Upper lobe of left lung (tissue), 6 donors: ENCODE data around the gene SLC29A3. TPM values are rescaled to one million over a fixed set of nuclear protein-coding genes. Genes with fewer than 3 reads are reported as not detected.

Experiments
- ATAC-seq, 2 donors: fragments of 200-7000 bp; cut with Tn5 transposase; one replicate each; pipeline ENCODE4 v1.9.1; 2022; ENCODE audit warnings: mild to moderate bottlenecking in 2 of 2, moderate library complexity in 2 of 2; ENCODE audit not compliant: low FRiP score in 2 of 2
- DNase-seq, 2 donors: peaks; one replicate each; pipeline ENCODE4 v3.0.0-alpha.2; 2019 to 2020
- H3K27ac ChIP-seq, 4 donors: fragments of 200-600 bp; sonication (generic); one replicate each; pipeline ENCODE4 v1.5.1; 2016 to 2019
- H3K27me3 ChIP-seq, 4 donors: fragments of 200-600 bp; sonication (generic); one replicate each; pipeline ENCODE4 v1.5.1; 2017 to 2019
- H3K36me3 ChIP-seq, 4 donors: fragments of 200-600 bp; sonication (generic); one replicate each; pipeline ENCODE4 v1.5.1; 2016 to 2019
- H3K4me1 ChIP-seq, 4 donors: fragments of 200-600 bp; sonication (generic); one replicate each; pipeline ENCODE4 v1.5.1; 2018 to 2019
- H3K4me3 ChIP-seq, 4 donors: fragments of 200-600 bp; sonication (generic); one replicate each; pipeline ENCODE4 v1.5.1; 2017 to 2019; ENCODE audit warnings: mild to moderate bottlenecking in 2 of 4, moderate library complexity in 1 of 4
- H3K9me3 ChIP-seq, 4 donors: fragments of 200-600 bp; sonication (generic); one replicate each; pipeline ENCODE4 v1.5.1; 2018 to 2019
- EP300 ChIP-seq, 4 donors: sonication (generic); formaldehyde crosslinking; IDR thresholded peaks; one replicate each; pipeline ENCODE4 v1.5.1; 2017; ENCODE audit warnings: antibody characterized with exemption in 4 of 4, control low read depth in 2 of 4
- POLR2A ChIP-seq, 4 donors: fragments of 450-650 bp; IDR thresholded peaks; one replicate each; pipeline ENCODE4 v1.5.1; 2016 to 2017; ENCODE audit warnings: antibody characterized with exemption in 4 of 4, mild to moderate bottlenecking in 2 of 4
- POLR2AphosphoS5 ChIP-seq, 2 donors: sonication (generic); formaldehyde crosslinking; IDR thresholded peaks; one replicate each; pipeline ENCODE4 v1.5.1; 2017; ENCODE audit warnings: antibody characterized with exemption in 2 of 2
- WGBS, 2 donors: methylation state at CpG; one replicate each; pipeline ENCODE4 v1.1.5; 2017 to 2018; 5-methylcytosine and 5-hydroxymethylcytosine counted together
- total RNA-seq, 6 donors: library from RNA; depleted of rRNA in 4 of 6; stranded (reverse); fragments of >200 nt in 4 of 6; gene quantifications; one replicate each; pipeline versions ENCODE4 v1.1.0 to v1.2.1, GENCODE V29; 2016 to 2021
- TF ChIP-seq, protein P1 (sequence below), 6 experiments: fragments of 450-650 bp in 4 of 6; fragments of 200-600 bp in 2 of 6; sonication (generic) in 2 of 6; IDR thresholded peaks; one replicate each; pipeline ENCODE4 v1.5.1; 2016 to 2019; ENCODE audit warnings: antibody characterized with exemption in 6 of 6
- donor health status: DM: no; HTN: no; CAD: no; lungs with moderate emphysema.
- donor health status: DM: no; HTN: yes; CAD: no; lungs with severe emphysema.

The SLC29A3 gene
- 10 to 100 TPM in 2 of 6 donors, 1 to 10 TPM in 4; 6.7 to 17.0 (median 9.2) TPM for total RNA-seq

DNA sequence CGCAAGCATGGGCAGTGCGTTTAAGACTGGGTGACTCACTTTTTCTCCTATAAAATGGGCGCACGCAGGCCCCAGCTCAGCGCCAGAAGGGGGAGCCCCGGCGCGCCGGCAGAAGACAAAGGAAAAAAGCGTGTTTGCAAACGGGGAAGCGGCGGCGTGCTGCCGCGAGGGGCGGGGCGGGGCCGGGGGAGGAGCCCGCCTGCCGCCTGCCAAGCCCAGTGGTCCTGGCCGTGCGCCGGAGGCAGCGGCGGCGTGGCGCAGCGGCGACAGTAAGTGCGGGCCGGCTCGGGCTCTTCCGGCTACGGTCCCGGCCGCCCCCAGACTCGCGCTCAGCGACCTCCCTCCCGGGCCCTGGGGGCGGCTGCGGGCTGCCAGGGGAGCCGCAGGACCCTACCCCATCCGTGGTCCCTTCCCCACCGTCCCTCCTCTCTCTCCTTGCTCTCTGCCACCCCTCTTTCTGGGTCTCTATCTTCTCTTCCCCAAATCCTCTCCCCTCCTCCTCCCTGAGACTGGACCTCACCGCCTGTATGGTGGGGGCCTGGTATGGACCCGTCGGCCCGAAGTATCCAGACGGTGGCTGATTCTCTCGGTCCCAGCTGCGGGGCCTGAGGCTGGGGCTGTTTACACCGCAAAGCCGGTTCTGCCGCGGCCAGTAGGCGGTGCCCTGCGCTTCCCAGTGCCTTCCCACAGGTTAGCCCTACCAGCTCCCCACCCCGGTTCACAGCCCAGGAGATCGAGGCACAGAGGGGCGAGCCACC is at the start of gene SLC29A3:
Gene SLC29A3 (plus strand): TSS at position 218 of the 758 bp plus-strand sequence. CDS start 51 bp downstream, at position 269.
- TF ChIP-seq, protein P1, sequence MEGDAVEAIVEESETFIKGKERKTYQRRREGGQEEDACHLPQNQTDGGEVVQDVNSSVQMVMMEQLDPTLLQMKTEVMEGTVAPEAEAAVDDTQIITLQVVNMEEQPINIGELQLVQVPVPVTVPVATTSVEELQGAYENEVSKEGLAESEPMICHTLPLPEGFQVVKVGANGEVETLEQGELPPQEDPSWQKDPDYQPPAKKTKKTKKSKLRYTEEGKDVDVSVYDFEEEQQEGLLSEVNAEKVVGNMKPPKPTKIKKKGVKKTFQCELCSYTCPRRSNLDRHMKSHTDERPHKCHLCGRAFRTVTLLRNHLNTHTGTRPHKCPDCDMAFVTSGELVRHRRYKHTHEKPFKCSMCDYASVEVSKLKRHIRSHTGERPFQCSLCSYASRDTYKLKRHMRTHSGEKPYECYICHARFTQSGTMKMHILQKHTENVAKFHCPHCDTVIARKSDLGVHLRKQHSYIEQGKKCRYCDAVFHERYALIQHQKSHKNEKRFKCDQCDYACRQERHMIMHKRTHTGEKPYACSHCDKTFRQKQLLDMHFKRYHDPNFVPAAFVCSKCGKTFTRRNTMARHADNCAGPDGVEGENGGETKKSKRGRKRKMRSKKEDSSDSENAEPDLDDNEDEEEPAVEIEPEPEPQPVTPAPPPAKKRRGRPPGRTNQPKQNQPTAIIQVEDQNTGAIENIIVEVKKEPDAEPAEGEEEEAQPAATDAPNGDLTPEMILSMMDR (IDR thresholded peaks at IDR 0.05) = peak; percentile 34 to 78 (median 66)
- TF ChIP-seq EP300 (IDR thresholded peaks at IDR 0.05) (no peak), POLR2AphosphoS5 (IDR thresholded peaks at IDR 0.05) (peak; percentile 16 to 57), POLR2A (IDR thresholded peaks at IDR 0.05) (peak in 2 of 4 donors; percentile 65 to 87)
- no peaks in the 10 kb centered on the region for H3K9me3 ChIP-seq
- H3K27ac ChIP-seq = peak within 1 kb of the TSS; percentile 70 to 86 (median 82)
- WGBS, 2 donors = 0 to 1% methylated on average over 30 to 35 of the region's 62 CpGs
- DNase-seq (peak; percentile 86 to 96), ATAC-seq (peak; percentile 82 to 93)
- H3K27me3 ChIP-seq = no peaks in the 10 kb centered on the region
- H3K4me1 ChIP-seq = peaks cover 18 to 42% (median 27%) of the 10 kb centered on the region in 4 donors
- H3K4me3 ChIP-seq = peak within 1 kb of the TSS; percentile 64 to 85 (median 76)
- peaks cover 0 to 14% (median 5%) of the 10 kb centered on the region in 4 donors for H3K36me3 ChIP-seq

DNA sequence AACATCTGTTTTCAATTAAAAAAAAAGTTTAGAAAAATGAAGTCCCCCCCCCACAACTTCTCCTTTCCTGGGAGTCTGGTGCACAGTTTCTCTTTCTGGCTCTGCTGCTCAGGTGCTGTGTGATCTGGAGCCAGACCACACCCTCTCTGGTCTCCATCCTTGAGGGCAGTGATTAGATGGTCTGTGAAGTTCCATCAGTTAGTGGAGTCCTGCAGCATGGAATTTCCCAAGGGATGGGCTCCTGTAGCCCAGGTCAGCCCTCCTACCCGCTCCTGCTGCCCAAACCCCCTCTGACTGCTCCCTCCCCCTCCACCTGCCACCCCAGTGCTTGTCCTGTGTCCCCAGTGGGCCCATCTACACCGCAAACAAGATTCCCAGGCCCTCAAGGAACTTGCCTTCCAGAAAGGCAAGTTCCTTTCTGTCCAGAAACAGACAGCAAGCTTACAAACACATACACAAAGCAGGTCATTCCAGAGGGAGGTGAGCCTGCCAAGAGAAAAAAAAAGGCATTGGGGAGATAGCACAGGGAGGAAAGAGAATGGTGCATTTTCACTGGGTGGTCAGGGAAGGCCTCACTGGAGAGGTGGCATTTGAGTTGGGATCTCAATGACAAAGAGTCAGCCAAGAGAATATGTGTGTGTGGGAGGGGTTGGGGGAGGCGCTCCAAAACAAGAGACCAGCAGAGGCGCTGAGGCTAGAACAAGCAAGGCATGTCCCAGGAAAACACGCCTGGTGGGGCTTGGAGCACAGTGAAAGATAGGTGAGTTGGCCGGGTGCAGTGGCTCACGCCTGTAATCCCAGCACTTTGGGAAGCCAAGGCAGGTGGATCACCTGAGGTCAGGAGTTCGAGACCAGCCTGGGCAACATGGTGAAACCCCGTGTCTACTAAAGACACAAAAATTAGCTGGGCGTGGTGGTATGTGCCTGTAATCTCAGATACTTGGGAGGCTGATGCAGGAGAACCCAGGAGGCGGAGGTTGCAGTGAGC is 49.5 kb upstream of the SLC29A3 start:
- Histone ChIP-seq H3K36me3 (no peaks in the 10 kb centered on the region), H3K4me3 (no peak overlapping the region), H3K27ac (no peak overlapping the region), H3K27me3 (no peaks in the 10 kb centered on the region), H3K4me1 (peaks cover 12 to 38% (median 18%) of the 10 kb centered on the region in 4 donors), H3K9me3 (no peaks in the 10 kb centered on the region)
- no peak for DNase-seq
- 73 to 83% methylated on average over 11 of the region's 11 CpGs for WGBS, 2 donors
- no peak for ATAC-seq
- TF ChIP-seq POLR2A (IDR thresholded peaks at IDR 0.05) (no peak), POLR2AphosphoS5 (IDR thresholded peaks at IDR 0.05) (no peak), EP300 (IDR thresholded peaks at IDR 0.05) (no peak)
- TF ChIP-seq, protein P1 (IDR thresholded peaks at IDR 0.05) = no peak

DNA sequence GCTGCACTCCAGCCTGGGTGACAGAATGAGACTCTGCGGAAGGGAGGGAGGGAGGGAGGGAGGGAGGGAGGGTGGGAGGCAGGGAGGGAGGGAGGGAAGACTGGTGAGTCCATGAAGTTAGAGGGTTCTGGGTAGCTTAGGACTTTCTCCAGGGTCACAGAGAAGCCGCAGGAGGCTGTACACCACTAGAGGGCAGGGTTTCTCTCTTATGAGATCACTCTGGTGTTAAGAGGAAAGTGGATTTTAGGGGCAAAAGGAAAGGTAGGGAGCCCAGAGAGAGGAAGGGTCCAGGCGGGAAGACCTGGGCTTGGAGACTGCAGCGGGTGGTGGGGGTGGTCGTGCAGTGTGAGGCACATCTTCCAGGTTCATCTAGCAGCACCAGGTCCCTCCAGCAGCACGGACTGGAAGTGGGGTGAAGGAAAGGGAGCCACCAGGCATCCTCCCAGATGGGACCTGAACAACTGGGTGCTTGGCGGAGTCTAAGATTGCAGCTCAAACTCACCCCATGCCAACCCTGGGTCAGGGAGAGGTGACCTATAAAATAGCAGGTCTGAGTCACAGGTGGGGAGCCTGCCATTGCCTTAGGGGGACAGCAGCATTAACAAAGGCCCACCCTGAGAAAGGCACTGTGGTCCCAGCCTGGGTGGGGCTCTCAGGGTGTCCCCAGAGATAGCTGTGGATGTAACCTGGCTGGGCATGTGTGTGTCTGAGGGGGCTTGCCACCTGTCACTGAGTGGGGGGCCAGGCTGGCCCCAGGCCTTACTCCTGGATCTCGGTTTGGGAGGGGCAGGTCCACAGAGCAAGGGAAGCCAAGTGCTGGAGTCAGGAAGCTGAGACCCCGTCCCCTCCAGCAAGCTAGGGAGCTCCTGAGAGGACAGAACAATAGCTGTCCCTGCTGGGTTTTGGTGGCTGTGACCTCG is 48.5 kb upstream of the SLC29A3 start:
- Histone ChIP-seq H3K27ac (no peak overlapping the region), H3K4me3 (no peak overlapping the region), H3K9me3 (no peaks in the 10 kb centered on the region), H3K4me1 (peaks cover 15 to 32% (median 25%) of the 10 kb centered on the region in 4 donors), H3K27me3 (no peaks in the 10 kb centered on the region), H3K36me3 (no peaks in the 10 kb centered on the region)
- WGBS, 2 donors = 50 to 57% methylated on average over 8 to 10 of the region's 10 CpGs
- DNase-seq (peak in 1 of 2 donors; percentile 40), ATAC-seq (peak in 1 of 2 donors; percentile 61)
- no peak for TF ChIP-seq POLR2AphosphoS5 (IDR thresholded peaks at IDR 0.05)
- TF ChIP-seq, protein P1 (IDR thresholded peaks at IDR 0.05) = peak in 5 of 6 experiments; percentile 23 to 62 (median 40)

DNA sequence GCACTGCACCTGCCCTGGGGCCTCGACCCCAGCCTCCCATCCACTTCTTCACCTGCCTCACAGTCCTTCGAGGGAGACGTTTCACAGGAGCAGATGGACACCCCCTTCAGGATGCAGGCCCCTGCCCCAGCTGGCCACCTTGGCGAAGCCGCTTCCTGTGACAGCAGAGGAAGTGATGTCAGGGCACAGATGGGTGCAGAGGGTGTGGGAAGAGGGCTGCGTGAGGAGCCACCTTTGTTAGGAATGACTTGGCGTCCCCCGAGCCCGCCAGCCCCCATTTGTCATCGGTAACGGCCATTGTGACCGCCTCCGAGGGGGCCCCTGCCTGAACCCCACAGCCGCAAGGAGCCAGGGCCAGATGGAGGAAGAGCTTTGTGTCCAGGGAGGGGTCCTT is 47.4 kb upstream of the SLC29A3 start:
- Histone ChIP-seq H3K4me3 (no peak overlapping the region), H3K36me3 (no peaks in the 10 kb centered on the region), H3K4me1 (peaks cover 10 to 24% (median 17%) of the 10 kb centered on the region in 4 donors), H3K9me3 (no peaks in the 10 kb centered on the region), H3K27me3 (no peaks in the 10 kb centered on the region), H3K27ac (no peak overlapping the region)
- ATAC-seq = no peak
- TF ChIP-seq POLR2A (IDR thresholded peaks at IDR 0.05) (no peak), POLR2AphosphoS5 (IDR thresholded peaks at IDR 0.05) (no peak), EP300 (IDR thresholded peaks at IDR 0.05) (no peak)
- TF ChIP-seq, protein P1 (IDR thresholded peaks at IDR 0.05) = no peak
- 74 to 80% methylated on average over 12 to 13 of the region's 14 CpGs for WGBS, 2 donors
- DNase-seq = peak in 1 of 2 donors; percentile 55
